GM06990 (cell line): ENCODE measurements around the gene ANKH.

Source experiments
- DNase-seq: peaks from one replicate; pipeline ENCODE4 v3.0.0-alpha.2; 2011; ENCODE audit not compliant: insufficient read length; ENCODE audit errors: extremely low read depth
- H3K27me3 ChIP-seq: replicated peaks from 2 replicates; pipeline ENCODE4 v1.6.0; 2011; ENCODE audit warnings: low read length; ENCODE audit not compliant: control insufficient read depth, insufficient read depth
- H3K36me3 ChIP-seq: 2 replicates; pipeline ENCODE4 v1.5.1; 2011; ENCODE audit warnings: low read length; ENCODE audit not compliant: control insufficient read depth, insufficient read depth
- H3K4me3 ChIP-seq: replicated peaks from 2 replicates; pipeline ENCODE4 v1.5.1; 2011; ENCODE audit warnings: low read depth, mild to moderate bottlenecking, control low read depth, low read length
- CTCF ChIP-seq: IDR thresholded peaks from 2 replicates; pipeline ENCODE4 v1.5.1; 2011; ENCODE audit warnings: low read length, control low read depth, mild to moderate bottlenecking, inconsistent platforms; ENCODE audit not compliant: insufficient read depth, poor library complexity, severe bottlenecking

Gene ANKH

GRCh38 chr5:14686517-14686916 lies 185.1 kb downstream of the ANKH start:
- Histone ChIP-seq H3K36me3 (peaks cover 31% of the 10 kb centered on the region), H3K27me3 (no peaks in the 10 kb centered on the region), H3K4me3 (no peak overlapping the region)
- no peak for DNase-seq
- no peak for TF ChIP-seq CTCF

GRCh38 chr5:14685757-14686156 lies 185.8 kb downstream of the ANKH start:
- Histone ChIP-seq H3K36me3 (peaks cover 34% of the 10 kb centered on the region), H3K4me3 (no peak overlapping the region), H3K27me3 (no peaks in the 10 kb centered on the region)
- TF ChIP-seq CTCF = peak; percentile 67
- peak; percentile 70 for DNase-seq

GRCh38 chr5:14684757-14685156 lies 186.8 kb downstream of the ANKH start:
- DNase-seq = no peak
- TF ChIP-seq CTCF = no peak
- H3K4me3 ChIP-seq = no peak overlapping the region
- peaks cover 30% of the 10 kb centered on the region for H3K36me3 ChIP-seq
- H3K27me3 ChIP-seq = no peaks in the 10 kb centered on the region

GRCh38 chr5:14683906-14684455 lies 187.6 kb downstream of the ANKH start:
- H3K4me3 ChIP-seq = no peak overlapping the region
- no peak for TF ChIP-seq CTCF
- H3K36me3 ChIP-seq = peaks cover 28% of the 10 kb centered on the region
- DNase-seq = no peak
- no peaks in the 10 kb centered on the region for H3K27me3 ChIP-seq

- Histone ChIP-seq H3K4me3 (no peak overlapping the region), H3K36me3 (peaks cover 16% of the 10 kb centered on the region), H3K27me3 (no peaks in the 10 kb centered on the region)
- TF ChIP-seq CTCF = no peak
- no peak for DNase-seq
These were observed 190.3 kb downstream of the ANKH start for GRCh38 chr5:14681236-14681752.

GRCh38 chr5:14679595-14679994 lies 192.0 kb downstream of the ANKH start:
- Histone ChIP-seq H3K36me3 (peaks cover 16% of the 10 kb centered on the region), H3K27me3 (no peaks in the 10 kb centered on the region), H3K4me3 (no peak overlapping the region)
- no peak for DNase-seq
- no peak for TF ChIP-seq CTCF
